H1 (cell line): ENCODE measurements around the gene CDKN2B-AS1. TPM values are rescaled to one million over a fixed set of nuclear protein-coding genes. Genes with fewer than 3 reads are reported as not detected.
A peak's percentile ranks its signal among the peaks of the same experiment; 100 is the strongest.

Source experiments
- CTCF ChIA-PET: fragments of 300-600 bp; sonication (Branson Sonifier 250); formaldehyde crosslinking; loops from one replicate; lab custom pipeline; 2021; ENCODE audit not compliant: partially characterized antibody; lab: Charles Lee
- POLR2A ChIA-PET: fragments of 300-600 bp; sonication (Branson Sonifier 250); formaldehyde crosslinking; loops from one replicate; lab custom pipeline; 2021; ENCODE audit warnings: inconsistent platforms; ENCODE audit not compliant: partially characterized antibody; lab: Charles Lee
- DNase-seq, 2 experiments: peaks; one replicate each; pipeline versions ENCODE4 v3.0.0 to v3.0.0-alpha.2; 2010 to 2022; ENCODE audit warnings: low spot score in 2 of 2, low read depth in 1 of 2, mixed read lengths in 1 of 2
- FAIRE-seq: peaks from 2 replicates; lab custom pipeline; 2011; peaks lifted over from hg19 to GRCh38; lab: Jason Lieb, UNC
- H2AFZ ChIP-seq: 2 replicates; pipeline ENCODE4 v1.8.1; 2012; ENCODE audit warnings: low read length, inconsistent platforms
- H2AK5ac ChIP-seq: 2 replicates; pipeline ENCODE4 v1.6.1; 2013; ENCODE audit warnings: low read depth, low read length
- H2BK120ac ChIP-seq: replicated peaks from 2 replicates; pipeline ENCODE3; 2013; ENCODE audit warnings: low read depth, low read length, inconsistent platforms
- H2BK12ac ChIP-seq: 2 replicates; pipeline ENCODE4 v1.6.1; 2013; ENCODE audit warnings: low read depth, low read length
- H2BK15ac ChIP-seq: 2 replicates; pipeline ENCODE4 v1.6.1; 2013; ENCODE audit warnings: low read length
- H2BK20ac ChIP-seq: 2 replicates; pipeline ENCODE4 v1.6.1; 2013; ENCODE audit warnings: low read length
- H2BK5ac ChIP-seq: 2 replicates; pipeline ENCODE4 v1.6.1; 2013; ENCODE audit warnings: low read depth, low read length
- H3K14ac ChIP-seq: 2 replicates; pipeline ENCODE4 v1.6.1; 2013; ENCODE audit warnings: inconsistent platforms; ENCODE audit not compliant: insufficient read length
- H3K18ac ChIP-seq: 2 replicates; pipeline ENCODE4 v1.6.1; 2013; ENCODE audit warnings: low read length; ENCODE audit errors: extremely low read depth
- H3K23ac ChIP-seq: 2 replicates; pipeline ENCODE4 v1.6.1; 2013; ENCODE audit warnings: inconsistent platforms; ENCODE audit not compliant: insufficient read length
- H3K23me2 ChIP-seq: 2 replicates; pipeline ENCODE4 v1.6.1; 2013; ENCODE audit warnings: low read depth, low read length
- H3K27ac ChIP-seq: 2 replicates; pipeline ENCODE4 v1.6.1; 2011; ENCODE audit warnings: low read depth, low read length, inconsistent platforms
- H3K27me3 ChIP-seq, 4 experiments: replicated peaks in 1 of 4; 1 replicate in 1 of 4; 2 replicates in 3 of 4; pipeline versions ENCODE4 v1.6.1 to v1.8.1; 2011 to 2013; ENCODE audit warnings: low read length in 3 of 4, mild to moderate bottlenecking in 3 of 4, inconsistent platforms in 2 of 4, mixed read lengths in 2 of 4, moderate library complexity in 1 of 4; ENCODE audit not compliant: control insufficient read depth in 3 of 4, insufficient read depth in 3 of 4; ENCODE audit errors: extremely low read depth in 1 of 4
- H3K36me3 ChIP-seq, 4 experiments: 2 replicates each; pipeline versions ENCODE4 v1.6.1 to v1.8.1; 2011 to 2013; ENCODE audit warnings: mild to moderate bottlenecking in 4 of 4, low read length in 3 of 4, moderate library complexity in 2 of 4, control low read depth in 1 of 4, inconsistent platforms in 1 of 4; ENCODE audit not compliant: insufficient read depth in 4 of 4, control insufficient read depth in 2 of 4
- H3K4ac ChIP-seq: replicated peaks from 2 replicates; pipeline ENCODE3; 2013; ENCODE audit warnings: low read length, low read depth, mixed read lengths, inconsistent platforms; ENCODE audit not compliant: insufficient read length
- H3K4me1 ChIP-seq, 4 experiments: replicated peaks in 1 of 4; 1 replicate in 1 of 4; 2 replicates in 3 of 4; pipeline versions ENCODE4 v1.6.1 to v1.8.1; 2011 to 2013; ENCODE audit warnings: low read length in 3 of 4, inconsistent platforms in 2 of 4, mixed read lengths in 1 of 4; ENCODE audit not compliant: insufficient read depth in 4 of 4, control insufficient read depth in 3 of 4
- H3K4me2 ChIP-seq, 2 experiments: 2 replicates each; pipeline versions ENCODE4 v1.6.1 to v1.8.1; 2011 to 2013; ENCODE audit warnings: low read depth in 2 of 2, low read length in 2 of 2, control low read depth in 1 of 2, inconsistent platforms in 1 of 2, mild to moderate bottlenecking in 1 of 2; ENCODE audit not compliant: insufficient read depth in 1 of 2
- H3K4me3 ChIP-seq, 4 experiments: fragments of 200-600, 300-600 bp in 1 of 4; sonication (generic), shearing (Covaris generic), sonication (Bioruptor Twin) in 1 of 4; 2 replicates each; pipeline versions ENCODE4 v1.5.1 to v1.8.1; 2011 to 2016; ENCODE audit warnings: low read length in 4 of 4, low read depth in 3 of 4, control low read depth in 2 of 4, inconsistent platforms in 2 of 4, mild to moderate bottlenecking in 2 of 4, mixed read lengths in 1 of 4, moderate library complexity in 1 of 4; ENCODE audit not compliant: insufficient read depth in 2 of 4; ENCODE audit errors: extremely low read depth in 1 of 4
- H3K56ac ChIP-seq: replicated peaks from 2 replicates; pipeline ENCODE3; 2013; ENCODE audit warnings: low read depth, mild to moderate bottlenecking, mixed read lengths, low read length, inconsistent platforms; ENCODE audit not compliant: insufficient read length
- H3K79me1 ChIP-seq: 2 replicates; pipeline ENCODE4 v1.6.1; 2013; ENCODE audit warnings: low read depth, low read length, control low read depth
- H3K79me2 ChIP-seq, 2 experiments: 2 replicates each; pipeline versions ENCODE4 v1.6.1 to v1.8.1; 2012 to 2013; ENCODE audit warnings: low read length in 2 of 2, mild to moderate bottlenecking in 2 of 2, inconsistent platforms in 1 of 2; ENCODE audit not compliant: insufficient read depth in 2 of 2, control insufficient read depth in 1 of 2
- H3K9ac ChIP-seq, 4 experiments: replicated peaks in 1 of 4; 1 replicate in 1 of 4; 2 replicates in 3 of 4; pipeline versions ENCODE4 v1.6.1 to v1.8.1; 2011 to 2013; ENCODE audit warnings: low read depth in 3 of 4, low read length in 3 of 4, control low read depth in 2 of 4, mild to moderate bottlenecking in 2 of 4, moderate library complexity in 2 of 4, inconsistent platforms in 1 of 4; ENCODE audit errors: extremely low read depth in 1 of 4
- H3K9me3 ChIP-seq, 2 experiments: 2 replicates each; pipeline versions ENCODE4 v1.6.1 to v1.8.1; 2012 to 2013; ENCODE audit warnings: mild to moderate bottlenecking in 2 of 2, moderate library complexity in 2 of 2, control low read depth in 1 of 2, inconsistent platforms in 1 of 2, low read depth in 1 of 2, low read length in 1 of 2, mixed read lengths in 1 of 2; ENCODE audit not compliant: insufficient read depth in 2 of 2
- H4K20me1 ChIP-seq, 2 experiments: replicated peaks in 1 of 2; 2 replicates each; pipeline versions ENCODE3 to v1.8.1; 2011 to 2013; ENCODE audit warnings: inconsistent platforms in 2 of 2, low read length in 2 of 2, mild to moderate bottlenecking in 1 of 2; ENCODE audit not compliant: insufficient read depth in 2 of 2, control insufficient read depth in 1 of 2
- H4K5ac ChIP-seq: 2 replicates; pipeline ENCODE4 v1.6.1; 2013; ENCODE audit warnings: low read length, low read depth, mixed read lengths, inconsistent platforms; ENCODE audit not compliant: insufficient read length
- H4K8ac ChIP-seq: 2 replicates; pipeline ENCODE4 v1.8.0; 2013; ENCODE audit warnings: mild to moderate bottlenecking, moderate library complexity, low read length, inconsistent platforms; ENCODE audit not compliant: insufficient read depth; ENCODE audit errors: extremely low read depth
- H4K91ac ChIP-seq: replicated peaks from 2 replicates; pipeline ENCODE3; 2013; ENCODE audit warnings: low read length, mixed read lengths, inconsistent platforms; ENCODE audit not compliant: insufficient read length
- TAF7 ChIP-seq: optimal IDR thresholded peaks from 2 replicates; pipeline ENCODE3; 2011; ENCODE audit warnings: low read depth, mild to moderate bottlenecking, inconsistent platforms, low read length, moderate library complexity, borderline replicate concordance
- WGBS, 2 experiments: shearing (Covaris generic) in 1 of 2; methylation state at CpG; one replicate each; pipeline versions ENCODE4 v1.1.6 to v1.1.7; 2013 to 2015; ENCODE audit warnings: low lambda C conversion rate in 2 of 2, mixed read lengths in 2 of 2, inconsistent platforms in 1 of 2, low coverage in 1 of 2, missing lambda C conversion rate in 1 of 2; ENCODE audit not compliant: insufficient replicate concordance in 2 of 2, insufficient coverage in 1 of 2, insufficient read length in 1 of 2; ENCODE audit errors: extremely low coverage in 1 of 2, missing lambda C conversion rate in 1 of 2; 5-methylcytosine and 5-hydroxymethylcytosine counted together
- polyA plus RNA-seq, 7 experiments: library from polyadenylated mRNA; depleted of rRNA in 3 of 7; stranded (reverse) in 5 of 7; unstranded in 2 of 7; fragments of >200 nt in 5 of 7; fragments of 200-250 nt in 2 of 7; gene quantifications; 1 replicate in 5 of 7; 2 replicates in 1 of 7; 4 replicates in 1 of 7; pipeline versions ENCODE4 v1.2.1 to v1.2.3, GENCODE V29; 2011 to 2013; ENCODE audit warnings: missing spikeins in 2 of 7, mixed read lengths in 2 of 7
- total RNA-seq: library from RNA; stranded (reverse); fragmentation: NEBNext Ultra II Directional; extraction: Animal tissue kit (Norgen Biotek cat#: 25700); gene quantifications from 2 replicates; pipeline ENCODE4 v1.2.1, GENCODE V29; 2021

Gene CDKN2B-AS1
- total and polyA plus RNA-seq, 2 of the 8 experiments (the other 6 are each of a cell fraction or from before 2014, with no cell fraction given): not detected

- Histone ChIP-seq H2AFZ (0 out of 2 replicates have a peak overlapping the region, but pooled peaks have one; percentile 24), H3K27me3 (no peaks in the 10 kb centered on the region), H4K8ac (no peak overlapping the region), H2BK20ac (no peak overlapping the region), H3K9ac (no peak overlapping the region), H3K79me2 (no peaks in the 10 kb centered on the region), H2AK5ac (no peak overlapping the region), H3K9me3 (no peaks in the 10 kb centered on the region), H3K23me2 (no peaks in the 10 kb centered on the region), H3K4ac (no peak overlapping the region), H4K91ac (no peak overlapping the region), H2BK5ac (no peak overlapping the region), H2BK12ac (no peak overlapping the region), H3K56ac (no peak overlapping the region), H3K79me1 (no peaks in the 10 kb centered on the region), H4K5ac (no peak overlapping the region), H3K4me1 (no peaks in the 10 kb centered on the region), H3K23ac (no peak overlapping the region), H2BK120ac (no peak overlapping the region), H3K4me2 (no peak overlapping the region), H3K18ac (no peak overlapping the region), H2BK15ac (no peak overlapping the region), H3K14ac (no peak overlapping the region), H3K4me3 (no peak overlapping the region), H4K20me1 (no peaks in the 10 kb centered on the region), H3K36me3 (no peaks in the 10 kb centered on the region), H3K27ac (no peak overlapping the region)
- ChIA-PET POLR2A (no interaction called here), CTCF (interaction anchor here (0.6 to 2.6 kb wide), 2 partner anchors 15 to 23 kb away, joined by 3 to 13 read pairs; partner anchors contain the start of gene CDKN2B)
- FAIRE-seq (no peak), DNase-seq (no peak)
- TF ChIP-seq TAF7: no peak
- 72% methylated on average over 8 of the region's 8 CpGs; no CpG with 5 or more reads in 1 of the 2 experiments for WGBS, 2 experiments
Observed at GRCh38 chr9:22033012-22033630, 38.5 kb downstream of the CDKN2B-AS1 start.
